ENCODE results near the gene STRN3. TPM values are rescaled to one million over a fixed set of nuclear protein-coding genes. Genes with fewer than 3 reads are reported as not detected.
A peak's percentile ranks its signal among the peaks of the same experiment; 100 is the strongest.

Gene STRN3
- total RNA-seq, 8 experiments from 2014 or later, result 27.9 to 54.3 (median 37.1) TPM

- in situ Hi-C loops (cut with MboI; ENCODE audit: low pct_unique_long_range_greater_than_20kb in 2 of 9, low sequenced_read_pairs in 9 of 9, unreplicated experiment in 9 of 9), result no loop called here
- Histone ChIP-seq H3K4me3 (peak overlapping the region; percentile 63 to 99 (median 80)), H3K27ac (peak overlapping the region; percentile 94 to 98), H3K4me1 (replicated peaks in 1 of 2) (peaks cover 0 to 5% of the 10 kb centered on the region in 2 donors)
- ATAC-seq (replicated peaks in 6 of 8), result peak; percentile 88 to 96 (median 94)
- 0 to 14% (median 0%) methylated on average over 1 to 16 of the region's 48 CpGs; no CpG with 5 or more reads in 1 of the 10 experiments for WGBS, 10 experiments
Observed at GRCh38 chr14:31026450-31027235, 464 bp upstream of the STRN3 start.

- H3K27ac ChIP-seq, result peak within 1 kb of the TSS; percentile 94 to 98
- H3K4me3 ChIP-seq, result peak within 1 kb of the TSS; percentile 63 to 99 (median 80)
- peak; percentile 6 to 32 (median 22) for ATAC-seq (replicated peaks in 6 of 8)
- in situ Hi-C loops (cut with MboI; ENCODE audit: low pct_unique_long_range_greater_than_20kb in 2 of 9, low sequenced_read_pairs in 9 of 9, unreplicated experiment in 9 of 9), result no loop called here
- H3K4me1 ChIP-seq (replicated peaks in 1 of 2), result peaks cover 0 to 5% of the 10 kb centered on the region in 2 donors
- WGBS, 10 experiments, result 0 to 7% (median 0%) methylated on average over 1 to 3 of the region's 53 CpGs; no CpG with 5 or more reads in 7 of the 10 experiments
Observed at GRCh38 chr14:31025367-31026076, 657 bp downstream of the STRN3 start, which contains the start of gene AP4S1. Gene AP4S1 (plus strand): TSS chr14:31025649. CDS start chr14:31066197, 40,548 bp downstream.

GRCh38 chr14:31024577-31025366 lies 1.4 kb downstream of the STRN3 start:
- Histone ChIP-seq H3K27ac (peak overlapping the region; percentile 94 to 98), H3K4me3 (peak overlapping the region; percentile 63 to 99 (median 80)), H3K4me1 (replicated peaks in 1 of 2) (peaks cover 0 to 5% of the 10 kb centered on the region in 2 donors)
- 0 to 12% (median 5%) methylated on average over 3 to 11 of the region's 11 CpGs for WGBS, 10 experiments
- in situ Hi-C loops (cut with MboI; ENCODE audit: low pct_unique_long_range_greater_than_20kb in 2 of 9, low sequenced_read_pairs in 9 of 9, unreplicated experiment in 9 of 9), result no loop called here
- no peak for ATAC-seq (replicated peaks in 6 of 8)

- peak overlapping the region; percentile 5 to 99 (median 80) for H3K4me3 ChIP-seq
- ATAC-seq (replicated peaks in 6 of 8), result no peak
- no peak overlapping the region for H3K27ac ChIP-seq
- in situ Hi-C loops (cut with MboI; ENCODE audit: low pct_unique_long_range_greater_than_20kb in 2 of 9, low sequenced_read_pairs in 9 of 9, unreplicated experiment in 9 of 9), result no loop called here
- peaks cover 0 to 5% of the 10 kb centered on the region in 2 donors for H3K4me1 ChIP-seq (replicated peaks in 1 of 2)
Observed at GRCh38 chr14:31024010-31024480, 2.1 kb downstream of the STRN3 start.

GRCh38 chr14:31022386-31022785 lies 3.8 kb downstream of the STRN3 start:
- 53 to 100% (median 90%) methylated on average over 2 of the region's 2 CpGs; no CpG with 5 or more reads in 4 of the 10 experiments for WGBS, 10 experiments
- in situ Hi-C loops (cut with MboI; ENCODE audit: low pct_unique_long_range_greater_than_20kb in 2 of 9, low sequenced_read_pairs in 9 of 9, unreplicated experiment in 9 of 9), result no loop called here
- Histone ChIP-seq H3K4me3 (no peak overlapping the region), H3K4me1 (replicated peaks in 1 of 2) (peaks cover 0 to 5% of the 10 kb centered on the region in 2 donors), H3K27ac (no peak overlapping the region)
- ATAC-seq (replicated peaks in 6 of 8), result no peak

- no peak for ATAC-seq (replicated peaks in 6 of 8)
- in situ Hi-C loops (cut with MboI; ENCODE audit: low pct_unique_long_range_greater_than_20kb in 2 of 9, low sequenced_read_pairs in 9 of 9, unreplicated experiment in 9 of 9), result no loop called here
- Histone ChIP-seq H3K27ac (no peak overlapping the region), H3K4me3 (no peak overlapping the region), H3K4me1 (replicated peaks in 1 of 2) (peaks cover 0 to 5% of the 10 kb centered on the region in 2 donors)
- WGBS, 10 experiments, result 88 to 100% (median 95%) methylated on average over 1 to 4 of the region's 4 CpGs; no CpG with 5 or more reads in 1 of the 10 experiments
Observed at GRCh38 chr14:31021576-31021949, 4.6 kb downstream of the STRN3 start.

GRCh38 chr14:31020834-31021575 lies 5.2 kb downstream of the STRN3 start:
- no peak for ATAC-seq (replicated peaks in 6 of 8)
- Histone ChIP-seq H3K4me3 (no peak overlapping the region), H3K27ac (no peak overlapping the region), H3K4me1 (replicated peaks in 1 of 2) (peaks cover 0 to 5% of the 10 kb centered on the region in 2 donors)
- in situ Hi-C loops (cut with MboI; ENCODE audit: low pct_unique_long_range_greater_than_20kb in 2 of 9, low sequenced_read_pairs in 9 of 9, unreplicated experiment in 9 of 9), result no loop called here
- WGBS, 10 experiments, result 85 to 100% (median 96%) methylated on average over 1 to 8 of the region's 8 CpGs

GRCh38 chr14:31018057-31018645 lies 8.0 kb downstream of the STRN3 start:
- Histone ChIP-seq H3K4me3 (no peak overlapping the region), H3K27ac (no peak overlapping the region), H3K4me1 (replicated peaks in 1 of 2) (no peaks in the 10 kb centered on the region)
- no peak for ATAC-seq (replicated peaks in 6 of 8)
- 50 to 100% (median 93%) methylated on average over 1 to 3 of the region's 6 CpGs; no CpG with 5 or more reads in 2 of the 10 experiments for WGBS, 10 experiments
- in situ Hi-C loops (cut with MboI; ENCODE audit: low pct_unique_long_range_greater_than_20kb in 2 of 9, low sequenced_read_pairs in 9 of 9, unreplicated experiment in 9 of 9), result no loop called here

- H3K27ac ChIP-seq, result no peak overlapping the region
- H3K4me3 ChIP-seq, result no peak overlapping the region
- in situ Hi-C loops (cut with MboI; ENCODE audit: low pct_unique_long_range_greater_than_20kb in 2 of 9, low sequenced_read_pairs in 9 of 9, unreplicated experiment in 9 of 9), result no loop called here
- ATAC-seq (replicated peaks in 6 of 8), result no peak
- WGBS, 10 experiments, result 83 to 100% (median 100%) methylated on average over 1 to 4 of the region's 4 CpGs; no CpG with 5 or more reads in 6 of the 10 experiments
- H3K4me1 ChIP-seq (replicated peaks in 1 of 2), result no peaks in the 10 kb centered on the region
Observed at GRCh38 chr14:31013841-31014240, 12.3 kb downstream of the STRN3 start.

GRCh38 chr14:31010935-31011334 lies 15.2 kb downstream of the STRN3 start:
- ATAC-seq (replicated peaks in 6 of 8), result peak in 3 of 8 experiments; percentile 15 to 23 (median 21)
- H3K4me3 ChIP-seq, result no peak overlapping the region
- H3K4me1 ChIP-seq (replicated peaks in 1 of 2), result no peaks in the 10 kb centered on the region
- in situ Hi-C loops (cut with MboI; ENCODE audit: low pct_unique_long_range_greater_than_20kb in 2 of 9, low sequenced_read_pairs in 9 of 9, unreplicated experiment in 9 of 9), result no loop called here
- 37 to 100% (median 87%) methylated on average over 1 to 3 of the region's 3 CpGs; no CpG with 5 or more reads in 2 of the 10 experiments for WGBS, 10 experiments
- H3K27ac ChIP-seq, result no peak overlapping the region

- in situ Hi-C loops (cut with MboI; ENCODE audit: low pct_unique_long_range_greater_than_20kb in 2 of 9, low sequenced_read_pairs in 9 of 9, unreplicated experiment in 9 of 9), result no loop called here
- ATAC-seq (replicated peaks in 6 of 8), result no peak
- 87 to 100% (median 100%) methylated on average over 1 to 2 of the region's 3 CpGs for WGBS, 10 experiments
- Histone ChIP-seq H3K27ac (no peak overlapping the region), H3K4me3 (no peak overlapping the region), H3K4me1 (replicated peaks in 1 of 2) (no peaks in the 10 kb centered on the region)
Observed at GRCh38 chr14:31009836-31010574, 16.2 kb downstream of the STRN3 start.

All from motor neuron (in vitro differentiated cells).